ENCODE results near the gene KDSR.
A peak's percentile ranks its signal among the peaks of the same experiment; 100 is the strongest.

KDSR gene, protein sequence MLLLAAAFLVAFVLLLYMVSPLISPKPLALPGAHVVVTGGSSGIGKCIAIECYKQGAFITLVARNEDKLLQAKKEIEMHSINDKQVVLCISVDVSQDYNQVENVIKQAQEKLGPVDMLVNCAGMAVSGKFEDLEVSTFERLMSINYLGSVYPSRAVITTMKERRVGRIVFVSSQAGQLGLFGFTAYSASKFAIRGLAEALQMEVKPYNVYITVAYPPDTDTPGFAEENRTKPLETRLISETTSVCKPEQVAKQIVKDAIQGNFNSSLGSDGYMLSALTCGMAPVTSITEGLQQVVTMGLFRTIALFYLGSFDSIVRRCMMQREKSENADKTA

DNA sequence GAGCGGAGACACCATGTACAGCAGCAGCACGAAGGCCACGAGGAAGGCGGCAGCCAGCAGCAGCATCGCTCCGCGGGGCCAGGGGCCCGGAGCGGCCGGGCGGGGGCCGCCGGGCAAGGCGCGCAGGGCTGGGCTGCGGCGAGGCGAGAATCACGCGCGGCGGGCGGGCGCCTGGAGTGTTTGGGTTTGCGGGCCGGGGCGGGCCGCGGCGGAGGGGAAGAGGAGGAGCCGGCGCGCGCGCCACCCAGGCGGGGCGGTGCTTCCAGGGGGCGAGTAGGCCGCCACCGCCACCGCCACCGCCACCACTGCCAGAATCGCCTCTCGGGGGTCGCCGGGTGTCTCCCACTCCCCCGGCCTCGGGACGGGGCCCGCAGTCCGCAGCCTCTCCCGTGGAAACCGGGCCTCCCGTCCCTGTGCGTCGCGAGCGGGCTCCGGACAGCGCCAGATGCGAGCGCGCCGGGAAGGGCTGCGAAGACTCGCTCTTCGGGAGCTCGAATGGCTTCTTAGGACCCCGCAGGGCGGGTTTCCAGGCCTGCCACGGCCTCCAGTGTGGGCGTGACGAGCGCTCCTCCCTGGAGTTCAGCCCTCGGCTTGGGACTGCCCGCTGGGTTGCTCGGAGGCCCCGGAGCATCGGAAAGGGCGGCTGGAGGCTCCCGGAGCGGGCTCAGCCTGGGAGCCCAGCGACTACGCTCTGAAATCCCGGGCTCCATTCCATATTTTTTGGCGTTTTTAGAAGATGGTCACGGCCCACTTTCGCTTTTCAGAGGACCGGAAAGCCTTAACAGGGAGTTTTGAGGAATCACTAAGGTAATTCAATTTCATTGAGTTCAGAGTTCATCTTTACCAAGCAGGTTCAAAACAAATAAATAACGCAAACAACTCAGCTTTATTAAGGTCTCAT lies at the start of gene KDSR:
KDSR (minus strand) TSS at position 154 of the 901 bp plus-strand sequence; CDS start at position 66, 88 bp downstream.
- DNase-seq (ENCODE audit: low spot score), result peak; percentile 66

DNA sequence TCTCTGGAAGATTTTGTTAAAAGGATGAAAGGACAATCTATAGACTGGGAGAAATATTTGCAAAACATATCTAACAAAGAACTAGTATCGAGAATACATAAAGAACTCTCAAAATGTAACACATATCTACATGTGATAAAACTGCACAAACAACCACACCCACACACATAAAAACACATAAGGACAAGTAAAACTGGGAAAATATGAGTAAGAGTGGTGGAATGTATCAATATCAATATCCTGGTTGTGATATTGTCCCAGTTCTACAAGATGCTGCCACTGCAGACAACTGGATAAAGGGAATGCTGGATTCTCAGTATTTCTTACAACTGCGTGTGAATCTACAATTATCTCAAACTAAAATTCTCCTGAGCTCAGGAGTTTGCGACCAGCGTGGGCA lies 45.9 kb upstream of the KDSR start:
- DNase-seq (ENCODE audit: low spot score), result no peak

DNA sequence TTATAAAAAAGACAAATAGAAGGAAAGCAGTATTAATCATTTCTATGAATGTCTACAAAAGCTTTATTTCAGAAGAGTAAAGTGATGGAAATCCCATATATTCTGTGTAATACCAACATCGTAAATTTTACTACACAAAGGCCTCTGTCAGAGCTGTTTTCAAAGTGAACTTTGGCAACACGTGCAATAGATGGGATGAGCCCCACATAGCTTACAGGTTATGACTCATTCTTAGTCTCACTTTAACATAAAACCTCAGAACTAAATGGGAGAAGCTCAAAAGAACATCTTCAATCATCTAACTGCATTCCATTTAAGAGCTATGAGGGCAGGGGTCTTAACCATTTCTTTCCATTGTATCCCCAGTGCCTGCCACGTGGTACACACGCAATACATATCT lies 43.8 kb upstream of the KDSR start:
- no peak for DNase-seq (ENCODE audit: low spot score)

DNA sequence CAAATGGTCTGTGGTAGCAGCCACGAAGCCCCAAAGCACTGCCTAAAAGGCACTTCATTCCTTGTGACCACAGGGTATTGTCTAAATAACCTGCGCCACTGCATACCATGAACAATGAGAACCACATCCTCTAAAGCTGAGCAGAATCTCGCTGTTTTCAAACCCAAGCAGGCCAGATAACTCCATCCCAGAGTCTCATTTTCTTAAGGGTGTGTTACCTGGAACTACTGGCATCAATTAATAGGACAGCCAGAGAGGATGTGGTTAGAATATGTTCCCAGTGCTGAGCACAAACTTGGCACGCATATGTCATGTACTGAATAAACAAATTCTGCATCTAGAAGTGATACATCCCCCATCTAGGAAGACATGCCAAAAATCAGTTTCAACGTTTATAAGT lies 42.3 kb upstream of the KDSR start:
- no peak for DNase-seq (ENCODE audit: low spot score)

DNA sequence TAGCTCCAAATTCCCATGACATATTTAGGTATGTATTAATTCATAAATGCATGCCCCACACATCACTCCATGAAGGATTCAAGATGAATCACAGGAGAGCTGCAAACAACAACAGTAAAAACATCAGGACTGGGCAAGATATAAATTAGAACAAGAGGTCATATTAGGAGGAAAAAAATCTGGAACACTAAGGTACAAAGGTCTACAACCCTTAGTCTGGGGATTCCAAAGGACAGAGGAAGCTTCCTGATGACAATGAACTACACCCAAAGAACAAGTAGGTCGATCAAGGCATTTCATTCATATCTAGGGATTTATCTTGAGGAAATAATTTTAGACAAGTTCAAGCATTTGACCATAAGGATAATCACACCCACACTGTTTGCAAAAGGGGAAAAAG lies 40.7 kb upstream of the KDSR start:
- no peak for DNase-seq (ENCODE audit: low spot score)

DNA sequence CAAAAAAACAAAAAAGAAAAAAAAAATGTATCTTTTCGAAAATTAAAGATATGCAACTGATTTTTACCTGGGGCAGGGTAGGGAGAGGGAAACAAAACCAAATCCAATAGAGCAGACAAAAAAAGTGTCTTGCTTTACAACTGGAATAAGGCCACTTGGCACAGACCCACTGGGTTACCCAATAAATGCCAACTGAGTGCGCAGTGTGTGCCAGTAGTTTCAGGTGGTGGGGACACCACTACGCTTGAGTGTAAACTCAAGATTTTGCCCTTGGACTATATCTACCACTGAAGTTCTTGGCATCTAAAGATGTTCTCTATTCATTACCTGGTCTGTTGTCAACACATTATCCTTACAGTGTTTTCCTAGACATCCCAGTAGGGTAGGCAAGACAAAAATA lies 39.0 kb upstream of the KDSR start:
- no peak for DNase-seq (ENCODE audit: low spot score)

DNA sequence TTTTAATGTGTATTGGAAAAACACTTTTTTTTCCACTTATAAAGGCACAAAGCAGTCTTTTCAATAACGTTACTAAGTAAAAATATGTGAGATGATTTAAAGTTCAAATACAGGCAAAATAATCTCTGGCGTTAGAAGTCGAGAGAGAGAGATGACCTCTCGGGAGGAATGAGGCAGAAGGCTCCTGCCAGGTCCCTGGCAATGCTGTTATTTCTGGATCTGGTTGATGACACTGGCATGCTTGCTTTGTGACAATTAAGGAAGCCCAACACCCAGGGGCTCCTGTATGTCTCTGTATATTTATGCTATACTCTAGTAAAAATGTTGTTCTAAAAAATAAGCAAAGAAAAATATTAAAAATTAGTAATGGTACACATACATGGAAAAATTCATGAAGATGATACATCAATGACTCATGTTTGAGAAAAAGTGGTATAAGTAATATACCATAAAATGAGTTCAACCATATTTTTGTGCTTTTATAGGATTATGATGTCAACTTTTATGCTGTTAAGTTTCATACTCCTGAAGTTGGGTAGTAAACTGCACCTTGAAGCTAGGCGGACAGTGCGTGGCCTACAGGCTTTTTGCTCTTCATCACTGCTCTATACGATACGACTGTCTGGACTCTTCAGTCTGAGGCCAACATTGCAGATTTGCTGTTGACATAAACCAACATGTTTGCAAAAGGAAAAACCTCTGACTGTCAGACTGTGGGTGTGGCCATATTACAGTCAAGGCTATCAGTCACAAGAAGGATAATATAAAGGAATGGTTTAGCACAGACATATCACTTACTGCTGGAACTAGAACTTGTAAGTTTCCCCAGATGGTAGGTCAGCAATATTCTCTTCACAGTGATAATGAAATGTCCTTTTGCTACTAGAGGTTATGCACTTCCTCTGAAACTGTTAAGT lies 35.5 kb upstream of the KDSR start:
- DNase-seq (ENCODE audit: low spot score), result no peak

DNA sequence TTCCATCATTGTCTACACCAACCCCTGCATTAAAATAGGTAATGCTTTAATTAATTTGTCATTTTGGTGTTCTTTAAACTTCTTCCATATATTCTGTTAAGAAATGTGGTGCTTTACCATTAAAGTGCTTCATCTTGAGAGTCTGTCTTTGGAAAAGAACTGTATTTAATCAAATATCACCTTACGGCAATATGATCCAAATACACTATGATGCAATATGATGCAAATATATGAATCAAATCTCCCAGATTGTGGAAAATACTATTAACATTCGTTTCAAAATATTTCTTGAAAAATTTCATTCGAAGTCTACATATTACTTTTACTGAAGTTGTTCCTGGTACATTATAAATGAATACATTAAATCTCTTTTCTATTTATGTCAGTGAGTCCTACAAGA lies 32.3 kb upstream of the KDSR start:
- no peak for DNase-seq (ENCODE audit: low spot score)

DNA sequence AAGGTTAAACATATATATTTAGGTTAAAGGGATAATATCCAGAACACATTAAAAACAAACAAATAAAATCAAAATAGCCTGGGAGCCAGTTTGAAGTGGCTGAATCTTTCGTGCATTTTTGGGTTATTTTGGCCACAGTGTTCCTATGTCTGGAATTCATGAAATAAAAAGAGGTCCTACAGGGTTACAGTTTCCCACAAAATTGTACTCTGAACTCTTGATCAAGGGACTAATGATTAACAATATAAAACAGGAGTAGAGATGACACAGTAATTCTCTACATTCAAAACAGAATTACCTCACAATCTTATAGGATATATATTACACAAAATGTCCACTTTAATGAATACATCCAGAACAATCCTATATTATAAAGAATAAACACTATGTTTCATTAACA lies 30.3 kb upstream of the KDSR start:
- DNase-seq (ENCODE audit: low spot score), result no peak

DNA sequence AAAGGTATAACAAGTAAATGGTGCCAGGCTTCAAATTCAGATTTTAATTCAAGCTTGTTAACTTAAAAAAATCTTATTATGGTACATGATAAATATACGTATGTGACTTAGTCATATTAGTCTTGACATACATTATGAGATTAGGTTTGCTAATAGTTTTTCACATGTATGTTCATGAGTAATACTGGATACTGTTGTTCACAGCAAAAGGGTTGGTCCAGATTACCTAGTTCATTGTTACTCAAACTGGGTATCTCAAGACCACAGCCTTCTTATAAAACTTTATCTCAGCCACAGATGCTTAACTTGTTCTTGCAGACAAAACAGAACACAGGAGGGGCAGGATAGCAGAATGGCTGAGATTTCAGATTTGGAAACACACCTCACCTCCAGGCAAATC lies 28.5 kb upstream of the KDSR start:
- no peak for DNase-seq (ENCODE audit: low spot score)

DNA sequence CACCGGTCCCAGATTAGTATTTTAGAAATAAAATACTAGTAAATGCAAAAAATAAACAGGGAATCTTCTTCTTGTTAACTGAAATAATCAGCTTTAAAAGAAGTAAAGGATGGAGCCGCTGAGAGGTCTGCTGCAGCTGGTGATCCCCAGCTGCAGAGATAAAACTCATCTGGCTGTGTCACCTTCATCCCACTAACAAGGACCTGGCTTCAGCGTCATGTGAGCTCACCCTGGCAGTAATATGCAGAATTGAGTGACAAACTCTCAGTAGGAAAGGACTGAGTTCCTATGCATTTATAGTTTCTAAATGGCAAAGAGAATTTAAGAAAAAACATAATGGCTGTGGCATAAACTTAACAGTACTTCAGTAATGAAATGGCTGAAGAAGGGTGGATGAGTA lies 27.9 kb upstream of the KDSR start:
- no peak for DNase-seq (ENCODE audit: low spot score)

DNA sequence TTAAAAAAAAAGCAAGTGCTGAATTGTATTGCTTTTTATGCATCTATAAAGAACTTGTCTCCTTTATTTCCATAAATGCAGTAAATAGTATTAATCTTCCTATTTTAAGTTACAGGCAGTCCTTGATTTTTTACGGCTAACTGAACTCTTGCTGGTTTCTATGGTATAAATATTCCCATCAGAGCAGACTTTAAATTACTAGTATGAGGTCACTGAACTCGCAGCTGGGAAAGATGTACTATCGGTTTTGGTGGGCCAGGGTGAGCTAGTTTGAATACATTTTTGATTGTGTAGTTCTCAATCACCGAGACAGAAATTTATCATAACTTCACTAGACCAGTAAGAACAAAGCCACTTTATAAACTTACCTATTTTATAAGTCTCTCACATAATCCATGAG lies 20.9 kb upstream of the KDSR start:
- DNase-seq (ENCODE audit: low spot score), result no peak

DNA sequence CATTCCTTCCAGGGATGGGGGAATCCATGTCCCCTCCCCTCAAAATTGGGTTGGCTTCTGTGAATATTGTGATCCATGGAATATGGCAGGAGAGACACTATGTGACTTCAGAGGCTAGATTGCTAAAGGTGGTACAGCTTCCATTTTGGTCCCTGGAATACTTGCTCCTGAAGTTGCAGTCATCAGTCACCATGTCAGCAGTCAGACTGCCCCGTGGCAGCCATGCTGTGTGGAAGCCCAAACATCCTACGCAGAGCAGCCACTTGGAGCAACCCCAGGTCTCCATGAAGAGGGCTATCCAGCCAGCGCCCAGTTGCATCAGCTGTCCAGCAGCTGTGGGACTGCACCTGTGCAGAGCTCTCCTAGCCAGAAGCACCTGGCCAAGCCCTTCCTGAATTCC lies 15.8 kb upstream of the KDSR start:
- DNase-seq (ENCODE audit: low spot score), result no peak

DNA sequence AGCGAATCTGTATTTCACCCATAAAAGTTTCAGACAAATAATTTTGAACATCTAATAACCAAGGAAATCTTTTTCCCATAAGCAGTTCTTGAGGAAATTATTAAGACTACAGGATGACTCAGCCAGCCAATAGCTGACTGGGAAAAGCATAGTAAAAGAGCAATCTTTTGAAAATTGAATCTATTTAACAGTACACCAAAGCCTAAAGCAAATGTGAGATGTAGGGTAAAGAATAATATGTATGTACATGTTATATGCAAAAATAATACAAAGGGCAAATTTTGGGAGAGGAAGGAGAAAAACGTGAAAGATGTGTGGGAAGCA lies 12.6 kb upstream of the KDSR start:
- no peak for DNase-seq (ENCODE audit: low spot score)

DNA sequence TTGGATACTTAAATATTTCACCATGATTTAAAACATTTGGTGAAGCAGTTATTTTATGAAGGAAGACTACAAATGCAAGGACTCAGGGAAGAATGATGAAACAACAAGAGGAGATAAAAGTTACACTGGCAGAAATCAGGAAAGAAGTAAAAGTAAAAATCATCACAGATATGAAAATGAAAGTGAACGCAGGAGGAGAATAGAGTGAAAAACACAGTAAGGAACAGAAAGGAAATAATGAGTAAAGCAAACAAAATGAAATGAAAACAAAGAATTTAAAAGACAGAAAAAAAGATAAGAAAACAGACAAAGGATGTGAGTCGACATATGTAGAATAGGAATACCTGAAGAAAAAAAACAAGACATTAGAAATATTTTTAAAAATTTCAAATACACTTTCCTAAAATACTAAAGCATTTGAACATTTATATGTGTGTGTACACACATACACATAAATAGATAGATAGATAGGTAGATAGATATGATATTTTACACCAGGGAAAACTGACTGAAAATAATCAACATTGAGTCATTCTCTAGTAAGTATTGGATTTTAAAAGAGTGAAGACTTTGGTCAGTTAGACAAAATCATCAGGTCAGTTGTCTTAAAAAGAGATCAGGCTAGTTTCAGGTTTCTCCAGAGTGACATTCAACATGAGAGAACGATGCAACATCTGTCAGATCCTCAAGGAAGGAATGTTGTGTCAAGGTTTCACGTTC lies 12.1 kb upstream of the KDSR start:
- DNase-seq (ENCODE audit: low spot score), result no peak

DNA sequence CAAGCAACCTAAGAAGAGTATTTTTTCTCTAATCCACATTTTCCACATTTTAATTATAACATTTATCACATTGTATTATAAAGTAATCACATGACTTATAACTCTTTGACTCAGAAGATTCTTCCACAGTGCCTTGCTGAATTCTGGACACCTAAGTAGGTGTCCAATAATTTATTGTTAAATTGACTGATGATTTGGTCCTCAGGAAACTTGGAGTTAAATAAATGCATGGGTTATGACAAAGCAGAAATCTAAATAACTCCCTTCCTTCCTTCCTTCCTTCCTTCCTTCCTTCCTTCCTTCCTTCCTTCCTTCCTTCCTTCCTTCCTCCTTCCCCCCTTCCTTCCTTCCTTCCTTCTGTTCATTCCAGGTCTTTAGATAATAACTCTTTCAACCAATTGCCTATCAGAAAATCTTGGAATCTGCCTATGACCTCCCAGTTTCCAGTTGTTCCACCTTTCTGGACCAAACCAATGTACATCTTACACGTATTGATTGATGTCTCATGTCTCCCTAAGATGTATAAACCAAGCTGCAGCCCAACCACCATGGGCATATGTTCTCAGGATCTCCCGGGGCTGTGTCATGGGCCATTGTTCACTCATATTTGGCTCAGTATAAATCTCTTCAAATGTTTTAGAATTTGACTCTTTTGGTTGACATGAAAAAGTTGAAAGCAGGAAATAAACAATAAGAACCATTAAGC lies 10.4 kb upstream of the KDSR start:
- DNase-seq (ENCODE audit: low spot score), result no peak

DNA sequence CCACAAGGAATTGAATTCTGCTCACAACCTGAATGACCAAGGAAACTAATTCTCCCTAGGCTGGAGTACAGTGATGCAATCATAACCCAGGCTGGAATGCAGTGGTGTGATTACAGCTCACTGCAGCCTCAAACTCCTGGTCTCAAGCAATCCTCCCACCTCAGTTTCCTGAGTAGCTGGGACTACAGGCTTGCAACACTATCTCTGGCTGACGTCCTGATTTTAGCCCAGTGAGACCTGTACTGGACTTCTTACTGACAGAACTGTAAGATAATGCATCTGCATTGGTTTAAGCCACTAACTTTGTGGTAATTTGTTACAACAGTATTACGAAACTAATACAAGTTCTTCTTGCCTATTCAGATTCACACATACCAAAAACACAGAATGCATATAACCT lies 9.5 kb upstream of the KDSR start:
- DNase-seq (ENCODE audit: low spot score), result no peak

DNA sequence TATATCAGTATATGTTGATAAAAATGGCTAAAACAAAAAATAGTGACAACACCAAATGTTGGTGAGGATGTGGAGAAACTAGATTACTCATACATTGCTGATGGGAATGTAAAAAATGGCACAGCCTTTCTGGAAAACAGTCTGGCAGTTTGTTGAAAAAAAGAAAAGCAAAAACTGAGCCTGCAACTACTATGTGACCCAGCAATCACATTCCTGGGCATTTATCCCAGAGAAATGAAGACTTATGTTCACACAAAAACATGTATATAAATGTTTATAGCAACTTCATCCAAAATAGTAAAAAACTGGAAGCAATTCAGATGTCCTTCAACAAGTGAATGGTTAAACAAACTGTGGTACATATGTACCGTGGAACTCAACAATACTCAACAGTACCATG lies 7.5 kb upstream of the KDSR start:
- DNase-seq (ENCODE audit: low spot score), result no peak

DNA sequence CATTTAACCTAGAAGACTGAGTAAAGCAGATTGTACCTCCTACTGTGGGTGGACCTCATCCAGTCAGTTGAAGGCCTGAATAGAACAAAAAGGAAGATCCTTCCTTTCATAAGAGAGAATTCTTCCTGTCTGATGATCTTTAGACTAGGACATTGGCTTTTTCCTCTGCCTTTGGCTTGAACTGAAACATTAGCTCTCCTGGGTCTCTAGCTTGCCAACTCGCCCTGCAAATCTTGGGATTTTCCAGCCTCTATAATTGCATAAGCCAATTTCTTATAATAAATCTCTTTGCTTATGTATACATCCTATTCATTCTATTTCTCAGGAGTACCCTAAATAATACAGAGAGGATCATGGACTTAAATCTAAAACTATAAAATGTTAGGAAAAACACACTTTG lies 6.2 kb upstream of the KDSR start:
- DNase-seq (ENCODE audit: low spot score), result no peak

DNA sequence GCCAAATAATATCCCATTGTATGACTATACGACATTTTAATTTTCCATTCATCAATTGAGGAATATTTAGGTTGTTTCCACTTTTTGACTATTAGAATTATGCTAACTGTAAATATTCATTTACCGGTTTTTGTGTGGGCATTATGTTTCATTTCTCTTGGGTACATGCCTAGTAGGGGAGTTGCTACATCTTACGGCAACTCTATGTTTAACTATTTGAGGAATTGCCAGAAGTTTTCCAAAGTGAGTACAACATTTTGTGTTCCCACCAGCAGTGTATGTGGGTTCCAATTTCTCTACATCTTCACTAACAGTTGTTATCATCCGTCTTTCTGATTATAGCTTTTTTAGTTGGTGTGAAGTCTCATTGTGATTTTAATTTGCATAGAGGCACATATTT lies 1.6 kb upstream of the KDSR start:
- DNase-seq (ENCODE audit: low spot score), result no peak
